GM19043 (cell line): Measurements from ENCODE around the gene MAP1B.
A peak's percentile ranks its signal among the peaks of the same experiment; 100 is the strongest.

Experiments
- ATAC-seq: cut with Tn5 transposase; IDR thresholded peaks from one replicate; pipeline ENCODE4 v1.9.1; 2021; ENCODE audit warnings: low read depth; ENCODE audit not compliant: unreplicated experiment

Gene MAP1B

GRCh38 chr5:72216756-72217155, 109.5 kb downstream of the MAP1B start:
- no peak for ATAC-seq

GRCh38 chr5:72221099-72221498, 113.8 kb downstream of the MAP1B start:
- no peak for ATAC-seq

DNA sequence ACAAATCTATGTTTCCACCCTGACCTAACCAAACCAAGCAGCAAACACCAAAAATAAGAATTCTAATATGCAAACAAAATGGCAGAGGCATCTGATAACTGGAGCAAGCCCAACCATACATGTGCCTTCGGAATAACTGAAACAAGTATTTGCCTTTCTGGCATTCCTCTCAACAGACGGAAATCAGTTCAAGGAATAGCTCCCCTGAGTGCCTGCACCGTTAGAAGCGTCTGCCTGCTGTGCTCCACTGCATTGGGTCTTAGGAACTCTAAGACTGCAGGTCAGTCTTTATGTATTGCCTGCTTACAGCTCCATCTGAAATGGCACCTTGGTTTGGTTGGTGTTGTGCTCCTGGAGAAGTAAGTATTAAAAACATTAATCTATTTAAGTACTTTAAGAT, 114.3 kb downstream of the MAP1B start:
- no peak for ATAC-seq

DNA sequence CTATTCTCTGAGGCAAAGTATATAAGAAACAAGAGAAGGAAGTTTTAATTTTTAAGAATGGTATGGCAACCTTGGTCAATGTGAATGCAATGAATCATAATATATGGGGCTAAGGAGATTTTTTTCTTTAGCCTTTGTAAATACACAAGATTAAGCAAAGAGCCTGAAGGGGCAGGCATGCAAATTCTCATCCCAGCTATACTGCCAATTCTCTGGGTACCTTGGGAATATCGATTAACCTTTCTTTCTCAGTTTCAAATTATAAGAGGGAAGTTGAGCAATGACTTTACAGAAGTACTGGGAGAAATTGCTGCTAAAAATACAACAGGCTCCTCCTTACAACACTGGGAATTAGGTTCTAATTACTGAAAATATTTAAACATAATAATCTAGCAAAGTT, 115.2 kb downstream of the MAP1B start:
- no peak for ATAC-seq

- ATAC-seq: no peak
Observed at GRCh38 chr5:72223371-72223770, 116.1 kb downstream of the MAP1B start.

GRCh38 chr5:72224946-72225463, 117.7 kb downstream of the MAP1B start:
- ATAC-seq: no peak

GRCh38 chr5:72225741-72226140, 118.5 kb downstream of the MAP1B start:
- no peak for ATAC-seq

GRCh38 chr5:72226950-72227349, 119.7 kb downstream of the MAP1B start:
- no peak for ATAC-seq

- no peak for ATAC-seq
Observed at GRCh38 chr5:72228960-72229359, 121.7 kb downstream of the MAP1B start.

DNA sequence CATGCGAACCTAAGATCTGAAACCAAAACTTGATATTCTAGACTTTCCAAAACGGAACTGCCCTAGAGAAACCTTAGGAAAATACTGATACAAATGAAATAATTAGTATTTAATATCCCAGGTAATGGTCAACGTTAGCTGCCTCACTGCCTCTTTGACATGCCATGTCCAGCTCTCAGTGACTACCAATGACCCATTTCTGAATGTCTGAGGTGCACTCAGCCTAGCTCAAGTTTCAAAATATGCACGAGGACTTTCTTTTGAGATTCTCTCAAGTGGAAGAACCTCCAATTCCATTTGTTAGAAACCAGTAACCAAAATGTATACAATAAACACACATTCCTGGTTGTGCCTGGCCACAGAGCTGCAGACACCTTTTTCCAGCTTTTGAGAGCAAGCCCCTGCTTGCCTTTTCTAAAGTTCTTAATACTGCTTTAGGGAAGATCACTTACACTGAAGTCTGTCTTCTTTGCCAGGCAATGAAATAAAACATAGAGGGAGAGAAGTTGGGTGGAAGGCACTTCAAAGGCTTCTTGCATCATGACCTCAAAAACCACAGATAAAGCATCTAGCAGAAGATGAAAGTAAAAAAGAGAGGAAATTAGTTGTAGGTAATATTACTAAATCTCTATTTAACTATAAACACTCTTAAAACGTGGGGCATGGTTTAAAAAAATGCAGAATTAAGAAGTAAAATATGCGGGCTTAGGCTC, 124.9 kb downstream of the MAP1B start:
- ATAC-seq: no peak

DNA sequence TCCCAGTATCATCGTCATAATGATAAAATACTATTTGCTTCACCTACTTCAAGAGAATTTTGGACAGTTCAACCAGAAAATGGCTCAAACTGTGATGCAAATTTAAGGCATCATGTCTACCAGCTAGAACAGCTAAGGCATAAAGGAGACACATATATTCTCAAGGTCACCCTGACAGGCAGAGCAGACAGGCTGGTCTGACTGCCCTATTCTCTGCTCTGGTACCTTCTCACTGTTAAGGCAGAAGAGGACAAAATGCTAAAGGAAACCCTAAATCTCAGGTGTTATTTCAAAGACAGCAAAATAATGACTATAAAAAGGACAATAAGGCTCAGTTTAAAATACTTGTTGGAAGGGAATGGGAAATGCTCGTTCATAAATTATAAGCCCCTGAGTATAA, 125.6 kb downstream of the MAP1B start:
- ATAC-seq: no peak

- ATAC-seq: no peak
Observed at GRCh38 chr5:72233835-72234234, 126.6 kb downstream of the MAP1B start.

GRCh38 chr5:72234265-72234700, 127.0 kb downstream of the MAP1B start:
- peak; percentile 91 for ATAC-seq

GRCh38 chr5:72234868-72235267, 127.6 kb downstream of the MAP1B start:
- no peak for ATAC-seq

DNA sequence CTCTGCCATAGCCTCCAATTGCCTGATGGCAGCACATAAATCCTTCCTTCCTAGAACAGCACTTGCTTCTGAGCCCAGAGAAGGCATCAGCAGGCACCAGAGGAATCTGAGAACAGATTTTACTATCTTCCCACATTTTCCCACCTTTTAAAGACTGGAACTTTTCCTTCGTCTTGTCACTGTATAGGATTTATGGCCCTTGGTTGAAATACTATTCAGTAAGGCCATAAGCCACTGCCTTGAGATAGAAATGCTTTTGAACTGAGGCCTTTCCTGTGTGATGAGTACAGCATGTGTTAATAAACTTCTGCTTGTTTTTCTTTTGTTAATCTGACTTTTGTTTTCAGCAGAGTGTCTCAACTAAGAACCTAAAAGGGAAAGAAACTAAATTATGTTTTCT, 128.4 kb downstream of the MAP1B start:
- no peak for ATAC-seq

- no peak for ATAC-seq
Observed at GRCh38 chr5:72237415-72237814, 130.1 kb downstream of the MAP1B start.

GRCh38 chr5:72237879-72238278, 130.6 kb downstream of the MAP1B start:
- ATAC-seq: no peak

- no peak for ATAC-seq
Observed at GRCh38 chr5:72238712-72239445, 131.6 kb downstream of the MAP1B start.

GRCh38 chr5:72241346-72242003, 134.2 kb downstream of the MAP1B start:
- ATAC-seq: no peak

DNA sequence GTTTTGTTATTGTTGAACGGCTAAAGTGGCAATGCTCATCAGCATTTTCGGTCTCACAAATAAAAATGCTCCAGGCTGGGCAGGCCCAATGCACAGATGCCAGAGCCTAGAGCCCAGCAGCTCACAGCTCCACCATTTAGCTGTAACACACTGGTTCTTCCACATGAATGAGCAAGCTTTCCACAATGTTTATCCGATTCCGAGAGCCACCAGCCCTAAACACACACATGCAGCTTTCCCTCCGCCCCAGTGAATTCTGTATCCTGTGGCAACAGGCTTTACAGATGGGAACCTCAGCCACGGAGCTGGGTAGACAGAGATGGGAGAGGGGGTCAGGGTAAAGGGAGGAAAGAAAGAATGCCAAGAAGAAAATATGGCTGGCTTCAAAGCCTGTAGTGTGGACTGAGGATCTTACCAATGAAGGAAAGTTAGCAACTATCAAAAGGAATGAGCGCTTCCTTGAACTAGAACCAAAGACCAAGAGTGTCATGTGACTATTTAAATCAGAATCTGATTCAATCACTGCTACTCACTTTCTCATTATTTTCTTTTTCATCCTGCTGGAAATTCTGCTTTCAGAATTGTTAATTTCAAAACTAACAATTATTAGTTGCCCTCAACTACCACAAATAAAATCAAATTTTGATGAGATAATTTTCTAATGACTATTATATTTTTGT, 135.7 kb downstream of the MAP1B start:
- ATAC-seq: no peak

GRCh38 chr5:72243706-72244105, 136.4 kb downstream of the MAP1B start:
- ATAC-seq: no peak
